Ishikawa (cell line): ENCODE results near the gene GOLT1A.

ENCODE experiments used
- CEBPB ChIP-seq: IDR thresholded peaks from 2 replicates; pipeline ENCODE4 v1.6.1; 2012
- CREB1 ChIP-seq: IDR thresholded peaks from 2 replicates; pipeline ENCODE4 v1.6.1; 2012; ENCODE audit warnings: low read depth
- FOXM1 ChIP-seq: IDR thresholded peaks from 2 replicates; pipeline ENCODE4 v1.6.1; 2012; ENCODE audit warnings: low read depth, borderline replicate concordance
- RAD21 ChIP-seq: IDR thresholded peaks from 2 replicates; pipeline ENCODE4 v1.6.1; 2012; ENCODE audit warnings: low read depth
- TAF1 ChIP-seq: IDR thresholded peaks from 2 replicates; pipeline ENCODE4 v1.6.1; 2012; ENCODE audit warnings: low read depth, mild to moderate bottlenecking
- TCF12 ChIP-seq: IDR thresholded peaks from 2 replicates; pipeline ENCODE4 v1.6.1; 2012; ENCODE audit warnings: low read depth
- TEAD4 ChIP-seq: IDR thresholded peaks from 2 replicates; pipeline ENCODE4 v1.6.1; 2012
- YY1 ChIP-seq: IDR thresholded peaks from 2 replicates; pipeline ENCODE4 v1.6.1; 2012; ENCODE audit warnings: low read depth
- ZBTB7A ChIP-seq: IDR thresholded peaks from 2 replicates; pipeline ENCODE4 v1.6.1; 2012; ENCODE audit warnings: low read depth
- TF ChIP-seq, protein P1 (sequence below): IDR thresholded peaks from 2 replicates; pipeline ENCODE4 v1.6.1; 2012
- TF ChIP-seq, protein P2 (sequence below): IDR thresholded peaks from 2 replicates; pipeline ENCODE4 v1.6.1; 2012

Gene GOLT1A

DNA sequence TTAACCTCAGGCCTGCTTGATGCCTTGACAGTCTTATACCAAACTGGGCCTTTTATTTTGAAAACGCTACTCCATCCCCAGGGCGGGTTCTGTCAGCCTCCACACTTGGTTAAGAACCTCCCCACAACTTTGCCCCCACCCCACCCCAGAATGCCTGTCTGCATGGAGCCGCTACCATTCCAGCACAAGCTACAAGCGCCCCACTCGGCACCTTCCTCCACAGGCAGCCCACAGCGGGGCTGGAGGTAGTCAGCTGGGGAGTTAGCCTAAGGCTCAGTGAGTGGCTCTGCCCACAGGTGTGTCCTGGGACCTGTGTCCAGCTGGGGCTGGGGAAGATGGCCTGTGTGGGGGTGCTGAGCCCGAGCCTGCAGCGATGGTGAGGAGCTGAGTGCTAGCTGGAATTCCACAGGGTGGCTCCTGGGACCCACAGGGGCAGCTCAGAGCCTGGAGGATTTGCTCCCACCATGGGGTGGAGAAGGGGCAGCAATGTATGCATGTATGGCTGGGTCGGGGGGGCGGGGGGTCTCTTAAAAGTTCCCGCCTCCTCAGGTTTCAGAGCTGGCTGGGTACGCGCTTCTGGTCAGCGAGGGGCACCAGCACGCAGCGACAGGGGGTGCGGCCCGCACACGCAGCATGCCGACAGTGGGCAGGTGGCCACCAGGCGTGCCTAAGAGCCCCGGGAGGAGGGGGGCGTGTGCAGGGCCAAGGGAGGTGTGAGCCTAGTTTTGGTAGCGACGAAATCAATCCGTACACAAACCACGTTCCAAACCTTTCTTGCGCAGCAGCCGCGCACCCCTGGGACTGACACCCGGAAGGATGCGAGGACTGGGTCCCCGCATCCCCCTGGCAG, 62.9 kb downstream of the GOLT1A start:
- TF ChIP-seq ZBTB7A: peak; percentile 23
- TF ChIP-seq, protein P1, sequence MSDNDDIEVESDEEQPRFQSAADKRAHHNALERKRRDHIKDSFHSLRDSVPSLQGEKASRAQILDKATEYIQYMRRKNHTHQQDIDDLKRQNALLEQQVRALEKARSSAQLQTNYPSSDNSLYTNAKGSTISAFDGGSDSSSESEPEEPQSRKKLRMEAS: peak; percentile 42
- TF ChIP-seq, protein P2, sequence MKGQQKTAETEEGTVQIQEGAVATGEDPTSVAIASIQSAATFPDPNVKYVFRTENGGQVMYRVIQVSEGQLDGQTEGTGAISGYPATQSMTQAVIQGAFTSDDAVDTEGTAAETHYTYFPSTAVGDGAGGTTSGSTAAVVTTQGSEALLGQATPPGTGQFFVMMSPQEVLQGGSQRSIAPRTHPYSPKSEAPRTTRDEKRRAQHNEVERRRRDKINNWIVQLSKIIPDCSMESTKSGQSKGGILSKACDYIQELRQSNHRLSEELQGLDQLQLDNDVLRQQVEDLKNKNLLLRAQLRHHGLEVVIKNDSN: no peak

DNA sequence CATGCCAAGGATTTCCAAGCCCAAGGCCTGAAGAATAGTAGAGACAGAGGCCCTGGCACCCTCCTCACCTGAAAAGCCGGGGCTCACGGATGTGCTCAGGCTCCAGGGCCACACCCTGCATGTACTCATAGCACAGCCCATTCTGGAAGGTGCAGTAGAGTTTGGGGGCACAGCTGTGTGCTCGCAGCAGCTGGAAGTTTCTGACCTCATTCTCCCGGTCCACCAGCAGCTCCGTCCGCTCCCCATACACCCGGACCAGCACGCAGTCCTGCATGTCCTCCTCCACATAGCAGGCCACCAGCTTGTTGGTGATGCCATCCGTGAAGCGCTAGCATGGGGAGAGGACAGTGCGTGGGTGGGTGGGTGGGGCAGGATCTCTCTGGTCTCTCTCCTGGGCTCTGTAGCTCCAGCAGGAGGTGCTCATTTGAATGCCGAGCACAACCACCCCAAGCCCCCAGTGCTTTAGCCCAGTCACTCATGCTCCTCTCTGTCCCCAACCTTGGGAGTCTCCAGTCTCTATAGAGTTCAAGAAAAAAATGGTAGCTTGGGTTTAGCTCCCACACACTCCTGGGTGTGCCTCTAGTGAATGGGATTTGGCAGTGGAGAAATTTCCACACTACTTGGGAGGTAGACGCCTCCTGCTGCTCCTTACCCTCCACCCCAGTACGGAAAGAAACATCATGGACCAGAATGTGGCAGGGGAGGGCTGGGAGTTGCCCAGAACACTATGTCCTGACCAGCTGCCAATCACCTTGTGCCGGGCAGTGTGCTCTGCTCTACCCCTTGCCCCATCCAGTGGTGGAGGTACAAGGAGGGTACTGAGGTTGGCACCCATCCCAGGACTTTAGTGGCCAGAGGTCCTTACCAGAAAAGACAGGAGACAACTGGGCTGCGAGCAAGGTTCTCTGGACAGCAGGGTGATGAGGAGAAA, 63.9 kb downstream of the GOLT1A start:
- no peak for TF ChIP-seq RAD21
- no peak for TF ChIP-seq CEBPB
- TF ChIP-seq TAF1: no peak
- no peak for TF ChIP-seq CREB1
- TF ChIP-seq, protein P2: no peak
- no peak for TF ChIP-seq TEAD4
- no peak for TF ChIP-seq YY1
- no peak for TF ChIP-seq FOXM1
- TF ChIP-seq ZBTB7A: no peak
- TF ChIP-seq, protein P1: no peak

DNA sequence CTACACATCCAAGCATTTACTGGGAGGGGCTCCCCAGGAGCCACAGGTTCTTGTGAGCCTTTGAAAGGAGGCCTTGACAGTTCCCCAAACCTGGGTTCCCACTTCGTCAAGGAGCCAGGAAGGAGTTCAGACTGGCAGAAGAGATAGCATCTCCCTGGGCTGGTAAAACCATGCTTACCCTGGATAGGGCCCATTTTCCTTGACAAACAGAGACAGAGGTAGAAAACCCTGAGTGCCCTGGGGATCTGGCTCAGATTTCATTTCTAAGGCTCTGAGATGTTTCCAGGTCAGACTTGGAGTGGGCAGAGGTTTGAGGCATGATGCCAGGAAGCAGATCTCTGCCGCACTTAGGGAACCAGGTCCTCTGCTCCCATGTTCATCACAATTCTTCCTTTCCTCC, 64.7 kb downstream of the GOLT1A start:
- TF ChIP-seq ZBTB7A (no peak), TCF12 (no peak)
